KMS-11 (cell line): ENCODE results near the gene CRIP1.
A peak's percentile ranks its signal among the peaks of the same experiment; 100 is the strongest.

Experiments
- H2AFZ ChIP-seq: fragments of 200-600 bp; sonication (generic); 2 replicates; pipeline ENCODE4 v1.6.1; 2016; ENCODE audit warnings: antibody characterized with exemption, mixed run types, low read depth
- H3K27ac ChIP-seq: fragments of 200-600 bp; sonication (generic); 2 replicates; pipeline ENCODE4 v1.6.1; 2016; ENCODE audit warnings: mild to moderate bottlenecking, mixed run types
- H3K27me3 ChIP-seq: fragments of 200-600 bp; sonication (generic); 2 replicates; pipeline ENCODE4 v1.6.1; 2017; ENCODE audit warnings: mild to moderate bottlenecking, low read depth, mixed run types, moderate library complexity; ENCODE audit not compliant: insufficient read depth
- H3K36me3 ChIP-seq: fragments of 200-600 bp; sonication (generic); 2 replicates; pipeline ENCODE4 v1.6.1; 2017; ENCODE audit warnings: mild to moderate bottlenecking, mixed run types; ENCODE audit not compliant: insufficient read depth
- H3K4me1 ChIP-seq: fragments of 200-600 bp; sonication (generic); 2 replicates; pipeline ENCODE4 v1.6.1; 2016; ENCODE audit warnings: mild to moderate bottlenecking, low read depth, mixed run types; ENCODE audit not compliant: poor library complexity, severe bottlenecking
- H3K4me2 ChIP-seq: fragments of 200-600 bp; sonication (generic); 2 replicates; pipeline ENCODE4 v1.7.0; 2016; ENCODE audit warnings: mild to moderate bottlenecking, mixed run types
- H3K4me3 ChIP-seq: fragments of 200-600 bp; sonication (generic); IDR thresholded peaks from 2 replicates; pipeline ENCODE4 v1.6.1; 2017; ENCODE audit warnings: low read depth, low read length, mixed read lengths; ENCODE audit not compliant: insufficient read depth
- H3K79me2 ChIP-seq: fragments of 200-600 bp; sonication (generic); 2 replicates; pipeline ENCODE4 v1.6.1; 2016; ENCODE audit warnings: low read depth, mixed run types; ENCODE audit not compliant: insufficient read depth
- H3K9ac ChIP-seq: fragments of 200-600 bp; sonication (generic); 2 replicates; pipeline ENCODE4 v1.6.1; 2016; ENCODE audit warnings: mild to moderate bottlenecking, mixed run types
- H4K20me1 ChIP-seq: fragments of 200-600 bp; sonication (generic); 2 replicates; pipeline ENCODE4 v1.6.1; 2016; ENCODE audit warnings: mild to moderate bottlenecking, mixed run types; ENCODE audit not compliant: insufficient read depth
- TF ChIP-seq, protein P1 (sequence below): fragments of 200-600 bp; sonication (generic); conservative IDR thresholded peaks from 2 replicates; pipeline ENCODE4 v1.6.1; 2017; ENCODE audit warnings: low read depth, mild to moderate bottlenecking, antibody characterized with exemption, low read length, moderate library complexity, mixed read lengths

CRIP1 gene

GRCh38 chr14:105486163-105486973 is at the start of gene CRIP1:
TSS of gene CRIP1 (plus strand) at chr14:105486886. CDS start at chr14:105487260, 374 bp downstream.
- TF ChIP-seq, protein P1, sequence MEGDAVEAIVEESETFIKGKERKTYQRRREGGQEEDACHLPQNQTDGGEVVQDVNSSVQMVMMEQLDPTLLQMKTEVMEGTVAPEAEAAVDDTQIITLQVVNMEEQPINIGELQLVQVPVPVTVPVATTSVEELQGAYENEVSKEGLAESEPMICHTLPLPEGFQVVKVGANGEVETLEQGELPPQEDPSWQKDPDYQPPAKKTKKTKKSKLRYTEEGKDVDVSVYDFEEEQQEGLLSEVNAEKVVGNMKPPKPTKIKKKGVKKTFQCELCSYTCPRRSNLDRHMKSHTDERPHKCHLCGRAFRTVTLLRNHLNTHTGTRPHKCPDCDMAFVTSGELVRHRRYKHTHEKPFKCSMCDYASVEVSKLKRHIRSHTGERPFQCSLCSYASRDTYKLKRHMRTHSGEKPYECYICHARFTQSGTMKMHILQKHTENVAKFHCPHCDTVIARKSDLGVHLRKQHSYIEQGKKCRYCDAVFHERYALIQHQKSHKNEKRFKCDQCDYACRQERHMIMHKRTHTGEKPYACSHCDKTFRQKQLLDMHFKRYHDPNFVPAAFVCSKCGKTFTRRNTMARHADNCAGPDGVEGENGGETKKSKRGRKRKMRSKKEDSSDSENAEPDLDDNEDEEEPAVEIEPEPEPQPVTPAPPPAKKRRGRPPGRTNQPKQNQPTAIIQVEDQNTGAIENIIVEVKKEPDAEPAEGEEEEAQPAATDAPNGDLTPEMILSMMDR, result no peak
- no peaks in the 10 kb centered on the region for H3K27me3 ChIP-seq
- no peaks in the 10 kb centered on the region for H4K20me1 ChIP-seq
- peaks cover 22% of the 10 kb centered on the region; the same call in 1 of the 2 replicates for H3K79me2 ChIP-seq
- peak within 1 kb of the TSS; percentile 96 for H3K9ac ChIP-seq
- peak within 1 kb of the TSS; percentile 98 for H3K27ac ChIP-seq
- no peaks in the 10 kb centered on the region for H3K36me3 ChIP-seq
- H2AFZ ChIP-seq, result peak within 1 kb of the TSS; percentile 59; the same call in 1 of the 2 replicates
- peaks cover 10% of the 10 kb centered on the region for H3K4me1 ChIP-seq
- H3K4me3 ChIP-seq, result no peak within 1 kb of the TSS
- peak within 1 kb of the TSS; percentile 85 for H3K4me2 ChIP-seq

DNA sequence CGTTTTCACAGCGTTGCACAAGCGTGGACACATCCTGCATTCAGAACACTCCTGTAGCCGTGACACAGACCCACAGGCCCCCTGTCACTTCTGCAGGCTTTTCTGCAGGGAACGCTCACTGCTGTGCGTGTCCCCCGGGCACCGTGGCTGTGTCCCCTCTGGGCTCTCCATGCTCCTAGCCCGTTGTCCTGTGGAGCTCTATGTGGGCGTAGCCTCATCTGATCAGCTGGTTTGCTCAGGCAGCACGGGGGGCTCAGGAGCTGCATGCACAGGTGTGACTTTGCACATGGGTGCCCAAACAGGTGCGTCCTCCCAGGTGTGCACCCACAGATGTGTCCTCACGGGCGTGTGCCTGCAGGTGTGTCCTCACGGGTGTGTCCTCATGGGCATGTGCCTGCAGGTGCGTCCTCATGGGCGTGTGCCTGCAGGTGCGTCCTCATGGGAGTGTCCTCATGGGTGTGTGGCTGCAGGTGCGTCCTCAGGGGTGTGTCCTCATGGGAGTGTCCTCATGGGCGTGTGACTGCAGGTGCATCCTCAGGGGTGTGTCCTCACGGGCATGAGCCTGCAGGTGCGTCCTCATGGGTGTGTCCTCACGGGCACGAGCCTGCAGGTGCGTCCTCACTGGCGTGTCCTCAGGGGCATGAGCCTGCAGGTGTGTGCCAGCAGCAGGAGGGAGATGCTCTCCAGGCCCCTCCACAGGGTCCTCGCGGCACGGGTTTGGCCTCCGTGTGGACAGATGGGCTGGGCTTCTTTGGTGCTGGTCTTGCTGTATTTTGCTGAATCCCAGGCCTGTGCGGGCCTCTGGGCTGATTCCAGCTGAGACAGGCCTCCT is 49.6 kb upstream of the CRIP1 start:
- Histone ChIP-seq H3K4me2 (no peak overlapping the region), H2AFZ (no peak overlapping the region), H3K36me3 (no peaks in the 10 kb centered on the region), H3K4me1 (peaks cover 20% of the 10 kb centered on the region), H4K20me1 (peaks cover 9% of the 10 kb centered on the region; the same call in 1 of the 2 replicates), H3K9ac (no peak overlapping the region), H3K4me3 (no peak overlapping the region), H3K27me3 (no peaks in the 10 kb centered on the region), H3K79me2 (peaks cover 43% of the 10 kb centered on the region), H3K27ac (no peak overlapping the region)
- TF ChIP-seq, protein P1, result no peak

- Histone ChIP-seq H3K4me2 (no peak overlapping the region), H2AFZ (no peak overlapping the region), H4K20me1 (peaks cover 9% of the 10 kb centered on the region; the same call in 1 of the 2 replicates), H3K36me3 (no peaks in the 10 kb centered on the region), H3K27me3 (no peaks in the 10 kb centered on the region), H3K4me1 (peaks cover 20% of the 10 kb centered on the region), H3K27ac (no peak overlapping the region), H3K4me3 (no peak overlapping the region), H3K79me2 (peaks cover 43% of the 10 kb centered on the region), H3K9ac (no peak overlapping the region)
- TF ChIP-seq, protein P1, result no peak
Observed at GRCh38 chr14:105437723-105438500, 48.8 kb upstream of the CRIP1 start.

DNA sequence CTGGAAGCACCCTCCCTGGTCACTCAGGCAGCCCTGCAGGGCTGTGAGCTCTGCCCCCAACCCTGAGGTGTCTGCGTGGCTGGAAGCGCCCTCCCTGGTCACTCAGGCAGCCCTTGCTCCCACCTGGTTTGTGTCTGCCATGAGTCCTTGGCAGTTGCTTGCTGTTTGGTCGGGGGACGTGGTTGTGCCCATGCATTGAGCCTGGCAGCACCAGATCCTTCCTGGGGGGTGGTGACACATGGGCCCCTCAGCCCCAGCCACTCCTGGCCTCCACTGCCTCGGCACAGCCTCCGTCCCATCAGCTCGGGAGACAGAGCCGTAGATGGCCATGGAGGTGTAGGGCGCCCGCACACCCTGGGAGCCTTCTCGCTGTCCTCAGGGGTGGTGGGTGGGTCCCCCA is 47.5 kb upstream of the CRIP1 start:
- H3K79me2 ChIP-seq, result peaks cover 36% of the 10 kb centered on the region
- no peak overlapping the region for H3K27ac ChIP-seq
- no peak overlapping the region for H2AFZ ChIP-seq
- H3K4me3 ChIP-seq, result no peak overlapping the region
- no peaks in the 10 kb centered on the region for H3K27me3 ChIP-seq
- H4K20me1 ChIP-seq, result peaks cover 9% of the 10 kb centered on the region; the same call in 1 of the 2 replicates
- no peak overlapping the region for H3K9ac ChIP-seq
- TF ChIP-seq, protein P1, result no peak
- peaks cover 14% of the 10 kb centered on the region for H3K4me1 ChIP-seq
- no peak overlapping the region for H3K4me2 ChIP-seq
- no peaks in the 10 kb centered on the region for H3K36me3 ChIP-seq
